Astrocyte (in vitro differentiated cells and primary cell): ENCODE data around the gene DUSP16. TPM values are rescaled to one million over a fixed set of nuclear protein-coding genes. Genes with fewer than 3 reads are reported as not detected.

Source experiments
- DNase-seq: peaks from one replicate; pipeline ENCODE4 v3.0.0-alpha.2; 2010; ENCODE audit warnings: low read depth
- FAIRE-seq: peaks from 2 replicates; lab custom pipeline; 2011; peaks lifted over from hg19 to GRCh38; lab: Jason Lieb, UNC
- H2AFZ ChIP-seq: 2 replicates; pipeline ENCODE4 v1.6.0; 2012; ENCODE audit warnings: low read depth, low read length, inconsistent platforms
- H3K27ac ChIP-seq: 2 replicates; pipeline ENCODE4 v1.5.1; 2011; ENCODE audit warnings: low read depth, low read length, inconsistent platforms
- H3K27me3 ChIP-seq: 2 replicates; pipeline ENCODE4 v1.6.0; 2011; ENCODE audit warnings: low read length, inconsistent platforms; ENCODE audit not compliant: insufficient read depth
- H3K36me3 ChIP-seq: 2 replicates; pipeline ENCODE4 v1.5.1; 2011; ENCODE audit warnings: low read length, inconsistent platforms; ENCODE audit not compliant: insufficient read depth
- H3K4me1 ChIP-seq: 2 replicates; pipeline ENCODE4 v1.5.1; 2011; ENCODE audit warnings: low read length, inconsistent platforms; ENCODE audit not compliant: insufficient read depth
- H3K4me2 ChIP-seq: 2 replicates; pipeline ENCODE4 v1.6.0; 2012; ENCODE audit warnings: low read length, inconsistent platforms
- H3K4me3 ChIP-seq: 2 replicates; pipeline ENCODE4 v1.5.1; 2011; ENCODE audit warnings: low read depth, mild to moderate bottlenecking, low read length, inconsistent platforms; ENCODE audit not compliant: insufficient read depth
- H3K79me2 ChIP-seq: 2 replicates; pipeline ENCODE4 v1.6.0; 2012; ENCODE audit warnings: mild to moderate bottlenecking, low read length, inconsistent platforms; ENCODE audit not compliant: insufficient read depth
- H3K9ac ChIP-seq: 2 replicates; pipeline ENCODE4 v1.6.0; 2012; ENCODE audit warnings: mild to moderate bottlenecking, low read length, inconsistent platforms
- H3K9me3 ChIP-seq: 2 replicates; pipeline ENCODE4 v1.5.1; 2012; ENCODE audit warnings: low read depth, mild to moderate bottlenecking, low read length, inconsistent platforms; ENCODE audit not compliant: insufficient read depth
- H4K20me1 ChIP-seq: 2 replicates; pipeline ENCODE4 v1.6.0; 2012; ENCODE audit warnings: low read length, inconsistent platforms; ENCODE audit not compliant: insufficient read depth
- H3K27ac Mint-ChIP-seq: one replicate; pipeline ENCODE4 v1.8.0; 2021; ENCODE audit warnings: mild to moderate bottlenecking, mixed read lengths; ENCODE audit not compliant: unreplicated experiment
- H3K27me3 Mint-ChIP-seq: one replicate; pipeline ENCODE4 v1.8.0; 2021; ENCODE audit warnings: low read depth, mixed read lengths; ENCODE audit not compliant: unreplicated experiment
- H3K36me3 Mint-ChIP-seq: one replicate; pipeline ENCODE4 v1.8.0; 2021; ENCODE audit warnings: low read depth, mixed read lengths; ENCODE audit not compliant: unreplicated experiment
- H3K4me1 Mint-ChIP-seq: one replicate; pipeline ENCODE4 v1.8.0; 2021; ENCODE audit warnings: low read depth, mixed read lengths; ENCODE audit not compliant: unreplicated experiment
- H3K4me3 Mint-ChIP-seq: one replicate; pipeline ENCODE4 v1.8.0; 2021; ENCODE audit warnings: mild to moderate bottlenecking, moderate library complexity, mixed read lengths; ENCODE audit not compliant: unreplicated experiment
- H3K9me3 Mint-ChIP-seq: one replicate; pipeline ENCODE4 v1.8.0; 2021; ENCODE audit warnings: mild to moderate bottlenecking, mixed read lengths; ENCODE audit not compliant: unreplicated experiment
- EZH2 ChIP-seq: IDR thresholded peaks from 2 replicates; pipeline ENCODE4 v1.6.1; 2012; ENCODE audit warnings: mild to moderate bottlenecking, low read length, inconsistent platforms; ENCODE audit not compliant: insufficient read depth
- total RNA-seq: library from RNA; stranded (reverse); gene quantifications from 2 replicates; pipeline ENCODE4 v1.2.1, GENCODE V29; 2021
- TF ChIP-seq, protein P1 (sequence below): IDR thresholded peaks from 2 replicates; pipeline ENCODE4 v1.5.1; 2011; ENCODE audit warnings: low read depth, mild to moderate bottlenecking, inconsistent platforms, low read length, moderate library complexity; ENCODE audit not compliant: insufficient read depth

DUSP16 gene
- total RNA-seq, 1 donor from 2014 or later: 24.2 TPM

DNA sequence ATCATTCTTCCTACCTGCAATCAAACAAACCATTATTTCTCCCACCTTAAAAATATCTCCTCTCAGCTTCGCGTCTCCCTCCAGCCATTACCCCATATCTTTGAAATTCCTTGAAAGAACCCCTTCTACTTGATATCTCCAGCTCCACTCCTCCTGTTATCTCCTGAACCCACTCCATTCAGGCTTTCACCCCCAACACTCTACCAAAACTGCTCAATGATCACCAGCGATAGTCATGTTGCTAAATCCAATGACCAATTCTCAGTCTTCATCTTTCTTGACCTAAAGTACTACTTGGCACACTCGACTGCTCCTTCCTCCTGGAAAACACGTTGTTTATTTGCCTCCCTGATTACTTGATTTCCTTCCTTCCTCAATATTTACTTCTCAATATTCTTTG is 70.1 kb downstream of the DUSP16 start:
- peaks cover 9% of the 10 kb centered on the region for H3K4me1 Mint-ChIP-seq
- no peak overlapping the region for H3K27ac Mint-ChIP-seq
- no peak overlapping the region for H3K4me3 ChIP-seq
- no peak for TF ChIP-seq EZH2
- TF ChIP-seq, protein P1, sequence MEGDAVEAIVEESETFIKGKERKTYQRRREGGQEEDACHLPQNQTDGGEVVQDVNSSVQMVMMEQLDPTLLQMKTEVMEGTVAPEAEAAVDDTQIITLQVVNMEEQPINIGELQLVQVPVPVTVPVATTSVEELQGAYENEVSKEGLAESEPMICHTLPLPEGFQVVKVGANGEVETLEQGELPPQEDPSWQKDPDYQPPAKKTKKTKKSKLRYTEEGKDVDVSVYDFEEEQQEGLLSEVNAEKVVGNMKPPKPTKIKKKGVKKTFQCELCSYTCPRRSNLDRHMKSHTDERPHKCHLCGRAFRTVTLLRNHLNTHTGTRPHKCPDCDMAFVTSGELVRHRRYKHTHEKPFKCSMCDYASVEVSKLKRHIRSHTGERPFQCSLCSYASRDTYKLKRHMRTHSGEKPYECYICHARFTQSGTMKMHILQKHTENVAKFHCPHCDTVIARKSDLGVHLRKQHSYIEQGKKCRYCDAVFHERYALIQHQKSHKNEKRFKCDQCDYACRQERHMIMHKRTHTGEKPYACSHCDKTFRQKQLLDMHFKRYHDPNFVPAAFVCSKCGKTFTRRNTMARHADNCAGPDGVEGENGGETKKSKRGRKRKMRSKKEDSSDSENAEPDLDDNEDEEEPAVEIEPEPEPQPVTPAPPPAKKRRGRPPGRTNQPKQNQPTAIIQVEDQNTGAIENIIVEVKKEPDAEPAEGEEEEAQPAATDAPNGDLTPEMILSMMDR: no peak
- peaks cover 3% of the 10 kb centered on the region for H3K36me3 Mint-ChIP-seq
- no peaks in the 10 kb centered on the region for H3K27me3 ChIP-seq
- H3K36me3 ChIP-seq: no peaks in the 10 kb centered on the region
- no peaks in the 10 kb centered on the region for H3K9me3 ChIP-seq
- peaks cover 19% of the 10 kb centered on the region for H4K20me1 ChIP-seq
- H3K4me1 ChIP-seq: peaks cover 8% of the 10 kb centered on the region
- no peak overlapping the region for H3K4me3 Mint-ChIP-seq
- H2AFZ ChIP-seq: no peak overlapping the region
- no peaks in the 10 kb centered on the region for H3K27me3 Mint-ChIP-seq
- H3K9me3 Mint-ChIP-seq: no peaks in the 10 kb centered on the region
- H3K4me2 ChIP-seq: no peak overlapping the region
- H3K27ac ChIP-seq: no peak overlapping the region
- H3K79me2 ChIP-seq: peaks cover 8% of the 10 kb centered on the region
- no peak for FAIRE-seq
- DNase-seq: no peak
- no peak overlapping the region for H3K9ac ChIP-seq

- Mint-ChIP-seq H3K4me1 (peaks cover 14% of the 10 kb centered on the region), H3K36me3 (no peaks in the 10 kb centered on the region), H3K9me3 (no peaks in the 10 kb centered on the region), H3K27ac (no peak overlapping the region), H3K4me3 (no peak overlapping the region), H3K27me3 (no peaks in the 10 kb centered on the region)
- H2AFZ ChIP-seq: no peak overlapping the region
- H3K4me2 ChIP-seq: no peak overlapping the region
- H3K27me3 ChIP-seq: no peaks in the 10 kb centered on the region
- H4K20me1 ChIP-seq: peaks cover 20% of the 10 kb centered on the region
- H3K9ac ChIP-seq: no peak overlapping the region
- H3K4me1 ChIP-seq: peaks cover 10% of the 10 kb centered on the region
- no peak overlapping the region for H3K27ac ChIP-seq
- H3K4me3 ChIP-seq: no peak overlapping the region
- FAIRE-seq (no peak), DNase-seq (no peak)
- H3K79me2 ChIP-seq: peaks cover 8% of the 10 kb centered on the region
- no peaks in the 10 kb centered on the region for H3K9me3 ChIP-seq
- H3K36me3 ChIP-seq: peaks cover 6% of the 10 kb centered on the region
- TF ChIP-seq, protein P1: no peak
- no peak for TF ChIP-seq EZH2
These were observed 71.1 kb downstream of the DUSP16 start for GRCh38 chr12:12491606-12492005.

DNA sequence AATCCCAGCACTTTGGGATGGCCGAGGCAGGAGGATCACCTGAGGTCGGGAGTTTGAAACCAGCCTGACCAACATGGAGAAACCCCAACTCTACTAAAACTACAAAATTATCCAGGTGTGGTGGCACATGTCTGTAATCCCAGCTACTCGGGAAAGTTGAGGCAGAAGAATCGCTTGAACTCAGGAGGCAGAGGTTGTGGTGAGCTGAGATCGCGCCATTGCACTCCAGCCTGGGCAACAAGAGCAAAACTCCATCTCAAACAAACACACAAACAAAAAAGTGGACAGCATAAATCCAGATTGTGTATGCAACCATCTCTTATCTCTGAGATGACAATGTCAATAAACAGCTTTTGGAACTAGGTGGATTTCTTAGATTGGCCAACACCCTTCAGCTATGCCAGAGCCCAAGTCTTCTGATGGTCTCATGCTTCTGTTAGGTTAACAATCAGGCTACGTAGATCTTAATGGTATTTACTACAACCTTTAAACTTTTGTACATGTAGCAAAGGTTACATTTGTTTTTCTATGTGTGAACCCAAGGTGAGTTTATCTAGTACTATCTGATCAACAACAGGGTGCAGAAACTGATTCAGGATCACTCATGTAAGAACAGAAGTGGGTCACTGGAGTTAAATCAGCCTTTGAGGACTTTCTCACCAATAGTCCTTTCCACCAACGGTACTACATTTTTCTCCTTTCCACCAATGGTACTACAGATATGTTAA is 73.7 kb downstream of the DUSP16 start:
- DNase-seq (no peak), FAIRE-seq (peak; percentile 23)
- Histone ChIP-seq H3K79me2 (peaks cover 8% of the 10 kb centered on the region), H3K27ac (no peak overlapping the region), H3K36me3 (peaks cover 12% of the 10 kb centered on the region), H3K4me1 (peaks cover 10% of the 10 kb centered on the region), H4K20me1 (peaks cover 15% of the 10 kb centered on the region), H3K4me2 (no peak overlapping the region), H3K4me3 (no peak overlapping the region), H2AFZ (no peak overlapping the region), H3K9me3 (no peaks in the 10 kb centered on the region), H3K27me3 (no peaks in the 10 kb centered on the region), H3K9ac (no peak overlapping the region)
- Mint-ChIP-seq H3K4me1 (peaks cover 18% of the 10 kb centered on the region), H3K27ac (no peak overlapping the region), H3K36me3 (peaks cover 3% of the 10 kb centered on the region), H3K27me3 (no peaks in the 10 kb centered on the region), H3K9me3 (no peaks in the 10 kb centered on the region), H3K4me3 (no peak overlapping the region)
- TF ChIP-seq, protein P1: no peak
- no peak for TF ChIP-seq EZH2
